Measurements from ENCODE around the gene KCNE1.
"Not testable (repeated sequence)": the region's sequence is repeated elsewhere in the genome, so short reads cannot be mapped to it uniquely, and the experiment has no call there.

KCNE1 gene

DNA sequence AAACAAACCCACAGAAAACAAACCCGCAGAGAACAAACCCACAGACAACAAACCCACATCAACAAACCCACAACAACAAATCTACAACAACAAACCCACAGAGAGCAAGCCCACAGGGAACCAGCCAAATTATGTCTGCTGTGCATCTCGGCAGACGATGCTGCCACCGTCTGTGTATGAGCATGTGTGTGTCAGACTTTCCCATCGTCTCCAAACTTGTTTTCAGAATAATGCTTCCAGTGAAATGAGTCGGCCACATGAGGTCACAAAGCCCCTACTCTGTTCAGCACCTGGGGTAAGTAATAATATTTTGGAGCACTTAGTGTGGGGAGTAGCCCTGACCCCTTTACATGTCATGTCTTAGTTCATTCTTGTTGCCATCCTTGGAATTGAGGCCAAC is 105.9 kb downstream of the KCNE1 start:
- not testable (repeated sequence) for DNase-seq

- DNase-seq = not testable (repeated sequence)
Observed at GRCh38 chr21:34405686-34406085, 106.3 kb downstream of the KCNE1 start.

GRCh38 chr21:34404742-34405141 is 107.3 kb downstream of the KCNE1 start:
- not testable (repeated sequence) for DNase-seq

DNA sequence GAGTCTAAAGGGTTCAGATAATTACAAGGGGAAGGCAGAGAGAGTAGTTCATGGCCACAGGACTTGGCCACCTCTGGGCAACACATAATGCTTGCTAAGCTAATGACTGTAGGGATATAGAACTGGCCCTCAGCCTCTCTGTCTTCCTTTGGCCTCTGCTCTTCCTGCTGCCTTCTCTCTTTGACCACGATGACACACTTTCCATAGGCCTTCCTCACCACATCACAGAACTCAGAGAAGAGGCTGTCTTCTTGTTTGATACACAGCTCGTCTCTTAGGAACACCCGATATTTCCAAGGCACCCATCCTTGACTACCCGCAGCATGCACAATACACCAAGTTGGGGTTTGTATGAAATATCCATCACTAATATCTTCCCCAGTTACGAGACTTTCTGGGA is 111.5 kb downstream of the KCNE1 start:
- not testable (repeated sequence) for DNase-seq
